Coronary artery (tissue), 2 donors: Measurements from ENCODE around the gene JCAD.

Experiments
- DNase-seq: peaks from one replicate; pipeline ENCODE4 v3.0.0-alpha.2; 2017; ENCODE audit warnings: low spot score
- H3K27ac ChIP-seq, 2 donors: fragments of 200-600 bp; sonication (generic); one replicate each; pipeline ENCODE4 v1.5.1; 2016 to 2019
- H3K4me3 ChIP-seq: fragments of 200-600 bp; sonication (generic); 2 replicates; pipeline ENCODE4 v1.5.1; 2016; ENCODE audit warnings: mild to moderate bottlenecking, moderate library complexity
- CTCF ChIP-seq: fragments of 200-600 bp; sonication (generic); IDR thresholded peaks from one replicate; pipeline ENCODE4 v1.5.1; 2019; ENCODE audit warnings: antibody characterized with exemption

Gene JCAD

GRCh38 chr10:30074090-30074489, 14.7 kb upstream of the JCAD start:
- TF ChIP-seq CTCF = no peak
- DNase-seq = no peak
- H3K27ac ChIP-seq = no peak overlapping the region
- no peak overlapping the region for H3K4me3 ChIP-seq

GRCh38 chr10:30073767-30074060, 14.3 kb upstream of the JCAD start:
- Histone ChIP-seq H3K4me3 (no peak overlapping the region), H3K27ac (no peak overlapping the region)
- DNase-seq = no peak
- TF ChIP-seq CTCF = no peak

GRCh38 chr10:30073045-30073766, 13.8 kb upstream of the JCAD start:
- DNase-seq = no peak
- Histone ChIP-seq H3K4me3 (no peak overlapping the region), H3K27ac (no peak overlapping the region)
- TF ChIP-seq CTCF = no peak

GRCh38 chr10:30072068-30072467, 12.7 kb upstream of the JCAD start:
- no peak for TF ChIP-seq CTCF
- DNase-seq = no peak
- Histone ChIP-seq H3K4me3 (no peak overlapping the region), H3K27ac (no peak overlapping the region)

GRCh38 chr10:30070001-30070685, 10.8 kb upstream of the JCAD start:
- TF ChIP-seq CTCF = no peak
- DNase-seq = no peak
- Histone ChIP-seq H3K4me3 (no peak overlapping the region), H3K27ac (no peak overlapping the region)

GRCh38 chr10:30068492-30069223, 9.3 kb upstream of the JCAD start:
- DNase-seq = no peak
- Histone ChIP-seq H3K4me3 (no peak overlapping the region), H3K27ac (no peak overlapping the region)
- no peak for TF ChIP-seq CTCF
